ENCODE results near the gene ANKRD26. TPM values are rescaled to one million over a fixed set of nuclear protein-coding genes. Genes with fewer than 3 reads are reported as not detected.

Gene ANKRD26
- total and polyA plus RNA-seq, 8 donors = 1.2 to 46.1 (median 9.0) TPM

- H3K9me3 ChIP-seq = no peaks in the 10 kb centered on the region
- H3K27ac ChIP-seq = no peak overlapping the region
- WGBS, 5 donors = 76 to 91% (median 90%) methylated on average over 2 of the region's 2 CpGs
- no peaks in the 10 kb centered on the region for H3K4me1 ChIP-seq
- no peaks in the 10 kb centered on the region for H3K27me3 ChIP-seq
- peaks cover 0 to 45% (median 3%) of the 10 kb centered on the region in 4 donors for H3K36me3 ChIP-seq
- DNase-seq = no peak
- intact Hi-C loops (cut with DNase I; ENCODE audit: low total_unique reads) = no loop called here
- TF ChIP-seq EP300 (IDR thresholded peaks at IDR 0.05) = no peak
- TF ChIP-seq CTCF (IDR thresholded peaks at IDR 0.05) = no peak
- TF ChIP-seq POLR2A (IDR thresholded peaks at IDR 0.05) = no peak
- TF ChIP-seq POLR2AphosphoS5 (IDR thresholded peaks at IDR 0.05) = no peak
- H3K4me3 ChIP-seq = no peak overlapping the region
Measured at GRCh38 chr10:26977635-26978034, 122.7 kb downstream of the ANKRD26 start.

- intact Hi-C loops (cut with DNase I; ENCODE audit: low total_unique reads) = no loop called here
- Histone ChIP-seq H3K27me3 (no peaks in the 10 kb centered on the region), H3K4me3 (no peak overlapping the region)
Measured at GRCh38 chr10:26970667-26971066, 129.6 kb downstream of the ANKRD26 start.

GRCh38 chr10:26969145-26969926 lies 131.0 kb downstream of the ANKRD26 start:
- TF ChIP-seq POLR2A (IDR thresholded peaks at IDR 0.05) (no peak), POLR2AphosphoS5 (IDR thresholded peaks at IDR 0.05) (no peak), CTCF (IDR thresholded peaks at IDR 0.05) (no peak), EP300 (IDR thresholded peaks at IDR 0.05) (no peak)
- H3K27ac ChIP-seq = no peak overlapping the region
- no peak for DNase-seq
- intact Hi-C loops (cut with DNase I; ENCODE audit: low total_unique reads) = no loop called here
- 74 to 90% (median 87%) methylated on average over 3 to 6 of the region's 6 CpGs for WGBS, 5 donors
- no peaks in the 10 kb centered on the region for H3K4me1 ChIP-seq
- H3K36me3 ChIP-seq = peaks cover 0 to 35% (median 6%) of the 10 kb centered on the region in 4 donors
- H3K9me3 ChIP-seq = no peaks in the 10 kb centered on the region
- H3K4me3 ChIP-seq = no peak overlapping the region
- H3K27me3 ChIP-seq = no peaks in the 10 kb centered on the region

More at GRCh38 chr10:26970667-26971066, 129.6 kb downstream of the ANKRD26 start:
- Histone ChIP-seq H3K36me3 (peaks cover 0 to 39% (median 6%) of the 10 kb centered on the region in 4 donors), H3K27ac (no peak overlapping the region), H3K9me3 (no peaks in the 10 kb centered on the region), H3K4me1 (no peaks in the 10 kb centered on the region)
- no peak for TF ChIP-seq CTCF (IDR thresholded peaks at IDR 0.05)
- no peak for TF ChIP-seq EP300 (IDR thresholded peaks at IDR 0.05)
- no peak for TF ChIP-seq POLR2AphosphoS5 (IDR thresholded peaks at IDR 0.05)
- no peak for TF ChIP-seq POLR2A (IDR thresholded peaks at IDR 0.05)
- DNase-seq = no peak
- WGBS, 5 donors = 83 to 91% (median 86%) methylated on average over 4 of the region's 4 CpGs

- Histone ChIP-seq H3K9me3 (no peaks in the 10 kb centered on the region), H3K36me3 (peaks cover 0 to 45% (median 8%) of the 10 kb centered on the region in 4 donors), H3K27me3 (no peaks in the 10 kb centered on the region), H3K4me3 (no peak overlapping the region), H3K4me1 (no peaks in the 10 kb centered on the region), H3K27ac (no peak overlapping the region)
- no peak for DNase-seq
- 55 to 84% (median 76%) methylated on average over 3 of the region's 3 CpGs for WGBS, 5 donors
- no peak for TF ChIP-seq POLR2A (IDR thresholded peaks at IDR 0.05)
- no peak for TF ChIP-seq CTCF (IDR thresholded peaks at IDR 0.05)
- TF ChIP-seq EP300 (IDR thresholded peaks at IDR 0.05) = no peak
- TF ChIP-seq POLR2AphosphoS5 (IDR thresholded peaks at IDR 0.05) = no peak
- intact Hi-C loops (cut with DNase I; ENCODE audit: low total_unique reads) = no loop called here
Measured at GRCh38 chr10:26962835-26963234, 137.5 kb downstream of the ANKRD26 start.
